CD4-positive, alpha-beta T cell treated with Interleukin-2 at 100 ng/mL for 4 hours (primary cell): ENCODE results near the gene TMC7.
A peak's percentile ranks its signal among the peaks of the same experiment; 100 is the strongest.

Source experiments
- DNase-seq: peaks from one replicate; pipeline ENCODE4 v3.0.0-alpha.2; 2020; ENCODE audit warnings: low spot score

TMC7 gene

GRCh38 chr16:19031738-19032137, 48.0 kb downstream of the TMC7 start:
- DNase-seq = no peak

- DNase-seq = no peak
These were observed 50.0 kb downstream of the TMC7 start for GRCh38 chr16:19033761-19034160.

GRCh38 chr16:19040400-19040799, 56.7 kb downstream of the TMC7 start:
- no peak for DNase-seq

GRCh38 chr16:19044769-19045168, 61.0 kb downstream of the TMC7 start:
- DNase-seq = no peak

GRCh38 chr16:19046062-19046461, 62.3 kb downstream of the TMC7 start:
- no peak for DNase-seq

GRCh38 chr16:19062706-19063105, 79.0 kb downstream of the TMC7 start:
- no peak for DNase-seq

- DNase-seq = no peak
These were observed 83.2 kb downstream of the TMC7 start for GRCh38 chr16:19066988-19067348.

DNA sequence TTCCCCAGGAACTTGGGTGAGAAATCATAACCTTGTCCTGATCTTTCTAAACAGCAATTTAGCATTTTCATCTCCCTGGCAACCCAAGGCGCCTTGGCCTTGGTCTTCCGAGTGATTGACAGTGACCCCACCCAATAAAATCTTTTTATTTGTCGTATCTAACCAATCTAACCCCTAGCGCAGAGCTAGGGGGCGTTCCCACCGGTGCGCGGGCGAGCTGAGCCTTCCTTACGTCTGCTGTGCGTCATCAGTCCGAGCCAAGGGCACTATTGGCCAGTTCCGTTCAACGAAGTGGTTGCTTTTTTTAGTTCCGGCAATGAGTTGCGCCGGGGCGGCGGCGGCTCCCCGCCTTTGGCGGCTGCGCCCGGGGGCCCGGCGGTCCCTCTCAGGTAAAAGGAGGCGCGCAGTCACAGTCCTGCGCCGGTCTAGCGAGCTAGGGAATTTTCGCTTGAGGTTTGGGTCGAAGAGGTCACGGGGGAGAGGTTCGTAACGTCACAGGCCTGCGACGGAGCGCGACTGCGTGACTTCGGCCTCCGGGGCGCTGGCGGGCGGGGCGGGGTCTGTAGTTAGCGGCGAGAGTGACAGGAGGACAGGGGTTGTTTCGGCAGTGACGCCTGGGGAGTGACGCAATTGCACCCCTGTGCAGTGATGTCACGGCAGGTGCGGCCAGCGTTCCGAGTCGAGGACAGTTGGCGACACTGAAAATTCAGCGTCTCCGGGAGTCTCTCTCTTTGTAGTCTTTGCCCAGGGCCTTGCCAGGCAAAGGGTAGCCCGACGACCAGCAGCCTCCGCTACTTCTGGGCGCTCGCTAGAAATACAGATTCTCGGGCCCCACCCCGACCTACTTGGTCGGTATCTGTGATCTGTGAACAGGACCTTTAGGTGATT, 83.9 kb downstream of the TMC7 start, which contains the start of gene COQ7:
Gene COQ7, plus strand, starts transcription at position 266 of the 888 bp plus-strand sequence. Its CDS starts 51 bp downstream, at position 317.
- DNase-seq = peak; percentile 100

DNA sequence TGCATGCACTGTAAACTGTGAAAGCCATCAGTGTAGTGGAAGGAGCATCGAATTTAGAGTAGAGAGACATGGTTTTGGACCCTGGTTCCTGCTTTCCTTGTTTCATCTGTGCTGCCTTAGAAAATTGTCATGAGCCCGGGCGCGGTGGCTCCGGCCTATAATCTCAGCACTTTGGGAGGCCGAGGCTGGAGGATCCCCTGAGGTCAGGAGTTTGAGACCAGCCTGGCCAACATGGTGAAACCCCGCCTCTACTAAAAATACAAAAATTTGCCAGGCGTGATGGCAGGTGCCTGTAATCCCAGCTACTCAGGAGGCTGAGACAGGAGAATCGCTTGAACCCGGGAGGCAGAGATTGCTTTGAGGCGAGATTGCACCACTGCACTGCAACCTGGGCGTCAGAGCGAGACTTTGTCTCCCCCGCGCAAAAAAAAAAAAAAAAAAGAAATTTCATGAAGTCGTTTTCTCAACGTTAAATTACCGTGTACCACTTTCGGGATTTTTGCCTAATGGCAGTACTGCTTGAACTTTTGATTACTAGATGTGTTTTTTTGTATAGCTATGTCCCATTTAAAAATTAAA, 84.6 kb downstream of the TMC7 start:
- DNase-seq = no peak

DNA sequence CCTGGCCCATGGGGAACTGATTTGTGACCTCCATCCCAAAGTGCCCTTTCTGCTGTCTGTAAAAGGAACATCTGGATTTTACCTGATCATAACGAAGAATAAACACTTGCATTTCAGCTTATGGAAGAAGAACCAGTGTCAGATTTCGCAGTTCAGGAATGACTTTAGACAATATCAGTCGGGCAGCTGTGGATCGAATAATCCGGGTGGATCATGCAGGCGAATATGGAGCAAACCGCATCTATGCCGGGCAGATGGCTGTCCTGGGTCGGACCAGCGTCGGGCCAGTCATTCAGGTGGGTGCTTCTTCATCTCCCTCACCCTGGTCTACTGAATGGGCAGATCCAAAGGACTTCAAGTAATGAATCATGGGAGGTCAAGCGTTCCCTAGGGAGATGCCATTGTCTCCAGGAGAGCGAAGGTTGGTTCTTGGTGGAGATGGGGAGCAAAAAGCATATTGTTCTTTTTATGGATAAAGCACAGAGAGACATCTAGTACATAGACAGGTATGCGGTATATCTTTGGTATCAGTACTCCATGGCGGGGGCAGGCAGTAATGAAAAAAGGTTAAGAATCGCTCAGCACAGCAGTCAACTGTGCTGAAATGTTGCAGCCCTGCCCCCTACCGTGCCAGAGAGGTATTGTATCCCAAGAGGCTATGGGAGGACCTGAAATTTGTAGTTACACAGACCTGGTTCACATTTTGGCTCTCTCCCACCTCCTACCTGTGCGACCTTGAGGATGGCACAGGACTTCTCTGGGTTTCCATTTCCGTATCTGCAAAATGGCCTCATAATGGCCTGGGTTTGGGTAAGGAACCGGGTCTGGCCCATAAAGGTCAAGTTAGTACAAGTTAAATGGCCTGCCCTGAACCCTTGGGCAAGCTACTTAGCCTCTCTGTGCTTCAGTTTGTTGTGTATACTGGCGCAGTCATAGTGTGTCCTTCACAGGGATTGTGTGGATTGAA, 88.4 kb downstream of the TMC7 start:
- peak; percentile 48 for DNase-seq

DNA sequence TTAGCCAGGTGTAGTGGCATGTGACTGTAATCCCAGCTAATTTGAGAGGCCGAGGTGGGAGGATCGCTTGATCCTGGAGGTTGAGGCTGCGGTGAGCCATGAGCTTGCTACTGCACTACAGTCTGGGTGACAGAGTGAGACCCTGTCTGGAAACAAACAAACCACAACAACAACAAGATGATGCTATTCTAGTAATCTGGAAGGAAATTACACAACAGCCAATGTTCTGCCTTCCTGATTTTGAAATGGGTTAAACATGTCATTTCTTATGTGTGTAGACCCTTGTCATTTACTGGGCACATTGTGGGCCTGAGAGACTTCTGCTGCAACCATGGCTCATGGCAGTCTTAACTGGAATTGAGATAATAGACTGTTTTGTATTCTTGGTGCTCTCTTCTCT, 89.6 kb downstream of the TMC7 start:
- no peak for DNase-seq

DNA sequence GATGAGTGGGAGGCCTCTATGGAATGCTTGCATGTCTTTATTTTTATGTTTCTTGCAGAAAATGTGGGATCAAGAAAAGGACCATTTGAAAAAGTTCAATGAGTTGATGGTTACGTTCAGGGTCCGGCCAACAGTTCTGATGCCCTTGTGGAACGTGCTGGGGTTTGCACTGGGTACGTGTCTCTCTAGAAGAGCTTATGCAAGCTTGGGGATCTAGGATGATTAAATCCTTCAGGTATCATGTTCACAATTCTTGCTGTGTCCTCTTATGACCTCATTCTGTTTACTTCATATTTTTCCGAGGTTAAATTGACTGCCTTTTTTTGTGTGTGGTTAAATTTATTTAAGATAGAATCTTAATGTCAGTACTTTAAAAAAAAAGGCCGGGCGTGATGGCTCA, 90.1 kb downstream of the TMC7 start:
- DNase-seq = no peak

DNA sequence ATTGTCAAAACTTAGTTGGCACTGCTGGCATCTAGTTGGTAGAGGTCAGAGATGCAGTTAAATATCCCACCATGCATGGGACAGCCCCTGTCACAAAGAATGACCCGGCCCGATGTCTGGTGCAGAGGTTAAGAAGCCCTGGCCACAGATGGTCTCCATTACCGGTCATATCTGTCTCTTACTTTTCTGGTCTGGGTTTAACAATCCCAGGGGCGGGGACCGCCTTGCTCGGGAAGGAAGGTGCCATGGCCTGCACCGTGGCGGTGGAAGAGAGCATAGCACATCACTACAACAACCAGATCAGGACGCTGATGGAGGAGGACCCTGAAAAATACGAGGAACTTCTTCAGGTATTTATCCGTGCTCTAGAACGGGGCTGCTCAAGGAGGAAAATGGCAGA, 91.8 kb downstream of the TMC7 start:
- no peak for DNase-seq

- DNase-seq = no peak
These were observed 94.1 kb downstream of the TMC7 start for GRCh38 chr16:19077879-19078278.

DNA sequence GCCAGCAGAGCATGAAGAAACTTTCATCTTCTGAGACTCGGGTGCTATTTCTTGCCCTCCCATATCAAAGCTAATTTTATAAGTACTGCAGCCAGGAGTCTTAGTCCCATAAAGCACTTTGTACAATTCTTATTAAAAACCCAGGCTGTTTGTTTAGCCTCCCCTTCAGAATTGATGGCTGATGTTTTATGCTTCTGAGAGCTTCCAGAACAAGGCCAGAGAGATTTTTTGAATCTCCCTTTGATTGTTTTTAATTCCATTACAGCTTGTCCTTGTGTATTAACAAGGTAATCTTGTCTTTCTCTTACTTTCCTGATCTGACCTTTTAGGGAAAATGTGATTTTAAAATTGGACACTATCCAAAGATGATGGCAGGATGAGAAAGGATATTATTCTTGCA, 99.9 kb downstream of the TMC7 start:
- no peak for DNase-seq

GRCh38 chr16:19084139-19084538, 100.4 kb downstream of the TMC7 start:
- no peak for DNase-seq

DNA sequence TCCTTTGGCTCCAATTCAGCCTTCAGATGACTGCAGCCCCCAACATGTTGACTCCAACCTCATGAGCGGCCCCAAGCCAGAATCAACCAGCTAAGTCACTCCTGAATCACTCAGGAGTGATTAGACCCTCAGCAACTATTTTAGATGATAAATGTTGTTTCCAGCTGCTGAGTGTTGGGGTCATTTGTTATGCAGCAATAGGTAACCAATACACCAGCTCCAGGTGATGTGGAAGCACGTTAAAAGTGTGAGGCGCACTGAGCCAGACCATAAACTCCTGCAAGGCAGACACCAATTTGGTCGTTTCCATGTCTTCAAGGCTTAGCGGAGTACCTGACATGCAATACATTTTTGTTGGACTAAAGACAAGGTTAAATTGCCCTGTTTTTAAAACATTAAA, 101.1 kb downstream of the TMC7 start:
- no peak for DNase-seq

GRCh38 chr16:19085679-19086200, 102.0 kb downstream of the TMC7 start:
- DNase-seq = no peak

DNA sequence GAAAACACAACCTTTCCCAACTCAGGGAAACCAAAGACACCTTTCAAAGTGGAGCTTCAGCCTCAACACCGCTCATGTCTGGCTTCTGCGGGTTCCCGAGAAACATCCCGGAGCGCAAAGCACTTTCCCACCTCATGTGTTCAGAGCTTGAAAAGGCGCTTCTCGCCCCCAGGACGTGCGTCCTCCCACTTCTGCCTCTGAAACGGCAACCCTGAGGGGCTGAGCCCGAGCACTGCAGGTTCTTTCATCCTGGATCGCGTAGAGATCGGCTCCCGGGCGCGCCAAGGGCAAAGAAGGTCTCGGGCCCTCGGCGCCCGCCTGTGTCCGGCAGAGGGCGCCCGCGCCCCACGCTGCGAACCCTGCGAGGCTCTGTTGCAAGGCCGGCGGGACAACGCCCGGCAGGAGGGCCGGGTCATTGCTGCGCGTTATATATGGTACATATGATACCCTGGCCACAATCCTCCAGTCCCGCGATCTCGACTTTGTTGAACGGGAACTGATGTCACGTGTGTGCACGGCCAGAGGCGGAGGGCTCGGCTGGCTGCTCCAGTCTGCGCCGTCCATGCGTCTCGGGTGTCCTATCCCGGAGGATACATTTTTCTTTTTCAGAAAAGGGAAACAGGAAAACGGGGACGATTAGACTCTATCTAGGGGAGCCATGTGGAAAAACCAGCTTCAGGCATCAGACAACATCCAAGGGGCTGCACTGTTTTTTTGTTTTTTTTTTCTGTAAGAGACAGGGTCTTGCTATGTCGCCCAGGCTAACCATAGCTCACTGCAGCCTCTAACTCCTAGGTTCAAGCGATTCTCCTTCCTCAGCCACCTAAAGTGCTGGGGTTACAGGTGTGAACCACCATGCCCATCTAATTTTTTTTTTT, 102.8 kb downstream of the TMC7 start:
- peak; percentile 78 for DNase-seq

DNA sequence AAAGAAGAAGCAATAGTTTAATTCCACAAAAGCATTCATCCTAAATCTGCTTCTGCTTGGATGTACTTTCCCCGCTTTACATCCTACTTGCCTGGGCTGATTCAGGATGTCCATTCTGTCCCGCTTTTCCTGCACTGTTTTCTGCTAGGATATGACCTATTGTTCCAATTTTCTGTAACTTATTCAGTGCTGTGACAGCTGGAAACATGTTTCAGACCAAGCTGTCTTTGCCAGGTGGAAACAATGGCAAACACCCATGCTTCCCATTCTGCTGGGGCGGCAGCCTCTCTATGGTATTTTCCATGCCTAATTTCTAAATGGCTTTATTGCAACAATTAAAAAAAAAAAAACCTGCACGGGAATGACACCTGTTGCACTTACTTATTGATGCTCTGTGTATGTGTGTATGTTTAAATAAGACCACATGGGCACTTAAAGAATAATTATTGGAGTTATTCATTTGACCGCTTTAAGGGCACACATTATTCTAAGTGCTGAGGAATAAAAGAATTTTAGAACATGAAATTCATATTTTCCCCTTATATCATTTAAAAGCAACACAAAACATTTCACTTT, 104.7 kb downstream of the TMC7 start:
- DNase-seq = no peak

- DNase-seq = no peak
These were observed 105.7 kb downstream of the TMC7 start for GRCh38 chr16:19089410-19089955.
